Neuron (in vitro differentiated cells): ENCODE results near the gene PIK3C2A.

ENCODE experiments used
- H2AFZ ChIP-seq: one replicate; pipeline ENCODE4 v1.6.1; 2013; ENCODE audit warnings: low read depth, mild to moderate bottlenecking, inconsistent platforms, low read length, moderate library complexity
- H3K27me3 ChIP-seq: one replicate; pipeline ENCODE4 v1.6.1; 2013; ENCODE audit warnings: low read length; ENCODE audit not compliant: insufficient read depth
- H3K36me3 ChIP-seq: one replicate; pipeline ENCODE4 v1.6.1; 2013; ENCODE audit warnings: low read length; ENCODE audit not compliant: insufficient read depth
- H3K4me1 ChIP-seq: one replicate; pipeline ENCODE4 v1.6.1; 2013; ENCODE audit warnings: low read length; ENCODE audit not compliant: insufficient read depth
- H3K4me3 ChIP-seq: 2 replicates; pipeline ENCODE4 v1.5.1; 2013; ENCODE audit warnings: mild to moderate bottlenecking, low read length, moderate library complexity
- H3K9me3 ChIP-seq: one replicate; pipeline ENCODE4 v1.6.1; 2013; ENCODE audit warnings: low read length

The PIK3C2A gene

GRCh38 chr11:17188675-17189074, 19.1 kb downstream of the PIK3C2A start:
- Histone ChIP-seq H3K4me1 (no peaks in the 10 kb centered on the region), H3K27me3 (no peaks in the 10 kb centered on the region), H3K4me3 (no peak overlapping the region), H3K9me3 (peaks cover 7% of the 10 kb centered on the region), H3K36me3 (peaks cover 29% of the 10 kb centered on the region), H2AFZ (no peak overlapping the region)

GRCh38 chr11:17186932-17187692, 20.7 kb downstream of the PIK3C2A start:
- no peaks in the 10 kb centered on the region for H3K27me3 ChIP-seq
- H2AFZ ChIP-seq: no peak overlapping the region
- peaks cover 4% of the 10 kb centered on the region for H3K9me3 ChIP-seq
- no peak overlapping the region for H3K4me3 ChIP-seq
- no peaks in the 10 kb centered on the region for H3K4me1 ChIP-seq
- peaks cover 20% of the 10 kb centered on the region for H3K36me3 ChIP-seq

DNA sequence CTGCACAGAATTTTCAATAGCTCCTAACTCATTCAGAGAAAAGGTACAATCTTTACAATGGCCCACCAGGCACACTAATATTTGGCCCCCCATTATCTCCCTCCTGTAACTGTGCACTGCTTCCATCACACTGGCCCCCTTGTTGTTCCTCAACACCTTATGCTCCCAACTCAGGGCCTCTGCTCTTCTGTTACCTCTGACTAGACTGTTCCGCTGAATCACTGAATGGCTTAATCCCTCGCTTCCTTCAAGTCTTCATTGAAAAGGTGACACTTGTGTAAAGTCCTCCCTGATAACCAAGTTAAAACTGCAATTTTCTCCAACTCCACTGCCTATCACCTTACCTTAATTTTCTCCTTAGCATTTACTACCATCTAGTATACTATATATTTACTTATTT, 21.8 kb downstream of the PIK3C2A start:
- H3K4me1 ChIP-seq: no peaks in the 10 kb centered on the region
- H3K4me3 ChIP-seq: no peak overlapping the region
- peaks cover 9% of the 10 kb centered on the region for H3K36me3 ChIP-seq
- H2AFZ ChIP-seq: no peak overlapping the region
- no peaks in the 10 kb centered on the region for H3K9me3 ChIP-seq
- H3K27me3 ChIP-seq: no peaks in the 10 kb centered on the region

GRCh38 chr11:17184882-17185587, 22.8 kb downstream of the PIK3C2A start:
- Histone ChIP-seq H3K27me3 (no peaks in the 10 kb centered on the region), H3K36me3 (peaks cover 9% of the 10 kb centered on the region), H3K4me1 (no peaks in the 10 kb centered on the region), H2AFZ (no peak overlapping the region), H3K9me3 (no peaks in the 10 kb centered on the region), H3K4me3 (no peak overlapping the region)

DNA sequence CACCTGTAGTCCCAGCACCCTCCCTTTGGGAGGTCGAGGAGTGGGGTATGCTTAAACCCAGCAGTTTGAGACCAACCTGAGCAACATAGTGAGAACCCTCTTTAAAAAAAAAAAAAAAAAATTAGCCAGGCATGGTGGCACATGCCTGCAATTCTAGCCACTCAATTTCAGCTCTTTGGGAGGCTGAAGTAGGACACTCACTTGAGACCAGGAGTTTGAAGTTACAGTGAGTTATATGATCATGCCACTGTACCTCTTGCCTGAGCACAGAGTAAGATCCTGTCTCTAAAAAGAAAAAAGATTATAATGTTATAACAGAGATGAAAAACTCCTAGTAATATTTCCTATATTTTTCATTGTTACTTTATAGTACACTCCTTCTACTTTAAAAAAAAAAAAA, 23.9 kb downstream of the PIK3C2A start:
- Histone ChIP-seq H3K4me1 (no peaks in the 10 kb centered on the region), H3K4me3 (no peak overlapping the region), H3K36me3 (peaks cover 9% of the 10 kb centered on the region), H2AFZ (no peak overlapping the region), H3K9me3 (no peaks in the 10 kb centered on the region), H3K27me3 (no peaks in the 10 kb centered on the region)

GRCh38 chr11:17179970-17180369, 27.8 kb downstream of the PIK3C2A start:
- no peaks in the 10 kb centered on the region for H3K27me3 ChIP-seq
- no peaks in the 10 kb centered on the region for H3K4me1 ChIP-seq
- H3K36me3 ChIP-seq: peaks cover 5% of the 10 kb centered on the region
- H3K4me3 ChIP-seq: no peak overlapping the region
- no peak overlapping the region for H2AFZ ChIP-seq
- H3K9me3 ChIP-seq: no peaks in the 10 kb centered on the region

GRCh38 chr11:17173332-17173731, 34.5 kb downstream of the PIK3C2A start:
- Histone ChIP-seq H3K9me3 (no peaks in the 10 kb centered on the region), H3K4me1 (peaks cover 4% of the 10 kb centered on the region), H2AFZ (no peak overlapping the region), H3K36me3 (peaks cover 11% of the 10 kb centered on the region), H3K27me3 (no peaks in the 10 kb centered on the region), H3K4me3 (no peak overlapping the region)

DNA sequence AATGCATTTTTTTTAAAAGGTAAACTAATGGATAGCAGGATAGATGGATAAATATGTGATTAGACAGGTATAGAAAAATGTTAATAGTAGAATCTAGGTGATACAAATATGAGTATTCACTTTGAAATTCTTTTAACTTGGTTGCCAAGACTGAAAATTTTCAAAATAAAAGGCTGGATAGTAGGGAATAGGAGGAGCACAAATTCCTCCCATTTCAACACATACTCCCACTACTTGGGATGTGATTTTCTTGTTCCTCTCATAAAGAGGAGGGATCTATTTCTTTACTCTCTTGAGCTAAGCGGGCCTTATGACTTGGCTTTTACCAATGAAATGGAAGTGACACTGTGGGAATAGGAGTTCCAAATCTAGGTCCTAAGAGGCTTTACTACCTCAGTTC, 35.9 kb downstream of the PIK3C2A start:
- H3K36me3 ChIP-seq: peaks cover 16% of the 10 kb centered on the region
- no peak overlapping the region for H3K4me3 ChIP-seq
- H3K4me1 ChIP-seq: peaks cover 4% of the 10 kb centered on the region

DNA sequence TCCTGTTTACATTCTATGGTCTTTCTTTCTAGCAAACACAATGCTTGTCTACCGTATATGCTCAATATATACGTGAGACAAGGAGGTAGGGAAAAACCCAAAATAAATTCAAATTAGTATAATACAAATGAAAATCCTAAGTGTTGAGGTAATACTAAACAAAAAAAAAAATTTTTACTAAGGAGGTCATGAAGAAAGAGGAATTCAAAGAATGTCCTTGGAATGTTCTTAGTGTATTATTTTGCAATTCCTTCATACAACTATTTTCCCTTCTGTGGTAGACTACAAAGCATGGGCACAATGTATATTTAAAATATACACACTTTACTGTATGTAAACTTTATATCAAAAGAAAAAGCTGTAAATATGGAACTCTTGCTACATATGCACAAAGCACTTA, 36.4 kb downstream of the PIK3C2A start:
- H2AFZ ChIP-seq: no peak overlapping the region
- H3K4me1 ChIP-seq: peaks cover 4% of the 10 kb centered on the region
- H3K9me3 ChIP-seq: no peaks in the 10 kb centered on the region
- peaks cover 16% of the 10 kb centered on the region for H3K36me3 ChIP-seq
- H3K4me3 ChIP-seq: no peak overlapping the region
- H3K27me3 ChIP-seq: no peaks in the 10 kb centered on the region

More for the DNA sequence above, 35.9 kb downstream of the PIK3C2A start:
- Histone ChIP-seq H3K9me3 (no peaks in the 10 kb centered on the region), H3K27me3 (no peaks in the 10 kb centered on the region), H2AFZ (no peak overlapping the region)

DNA sequence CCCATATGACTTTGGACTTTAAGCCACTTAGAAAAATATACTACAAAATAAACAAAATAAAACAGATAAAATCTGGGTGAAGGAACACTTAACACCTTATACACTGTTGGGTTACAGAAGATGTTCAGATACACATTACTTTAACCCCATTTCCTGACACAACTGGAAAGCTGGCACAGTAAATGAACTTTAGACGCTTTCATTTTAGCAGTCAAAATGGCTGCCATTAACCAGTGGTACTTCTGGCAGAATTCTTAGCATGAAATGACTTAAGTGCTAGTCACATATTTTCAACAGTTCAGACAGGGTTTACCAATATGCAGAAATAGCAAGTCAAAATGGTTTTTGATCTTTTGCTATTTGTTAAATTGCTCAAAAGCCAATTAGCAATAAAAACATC, 37.9 kb downstream of the PIK3C2A start:
- Histone ChIP-seq H3K36me3 (peaks cover 20% of the 10 kb centered on the region), H3K9me3 (no peaks in the 10 kb centered on the region), H3K4me3 (no peak overlapping the region), H2AFZ (no peak overlapping the region), H3K4me1 (peaks cover 4% of the 10 kb centered on the region), H3K27me3 (no peaks in the 10 kb centered on the region)

DNA sequence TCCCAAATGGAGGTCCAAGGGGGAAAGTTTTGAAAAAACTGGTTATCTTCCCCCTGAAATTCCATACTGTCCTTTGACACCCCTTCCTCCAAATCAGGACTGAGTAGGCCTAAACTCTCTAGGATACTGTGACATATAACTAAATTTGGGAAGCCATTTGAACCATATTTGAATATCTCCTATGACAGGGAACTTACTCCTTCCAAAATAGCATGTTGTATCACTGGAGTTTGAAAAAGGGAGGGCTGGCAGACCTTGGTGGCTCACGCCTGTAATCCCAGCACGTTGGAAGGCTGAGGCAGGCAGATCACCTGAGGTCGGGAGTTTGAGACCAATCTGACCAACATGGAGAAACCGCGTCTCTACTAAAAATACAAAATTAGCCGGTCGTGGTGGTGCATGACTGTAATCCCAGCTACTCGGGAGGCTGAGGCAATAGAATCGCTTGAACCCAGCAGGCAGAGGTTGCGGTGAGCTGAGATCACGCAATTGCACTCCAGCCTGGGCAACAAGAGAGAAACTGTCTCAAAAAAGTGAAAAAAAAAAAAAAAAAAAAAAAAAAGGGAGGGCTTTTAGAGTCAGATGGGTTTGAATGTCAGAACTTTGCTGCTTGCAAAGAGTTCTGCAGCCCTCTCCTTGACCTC, 42.4 kb downstream of the PIK3C2A start:
- H3K4me1 ChIP-seq: no peaks in the 10 kb centered on the region
- H3K4me3 ChIP-seq: no peak overlapping the region
- no peaks in the 10 kb centered on the region for H3K27me3 ChIP-seq
- peaks cover 29% of the 10 kb centered on the region for H3K36me3 ChIP-seq
- no peaks in the 10 kb centered on the region for H3K9me3 ChIP-seq
- H2AFZ ChIP-seq: no peak overlapping the region

DNA sequence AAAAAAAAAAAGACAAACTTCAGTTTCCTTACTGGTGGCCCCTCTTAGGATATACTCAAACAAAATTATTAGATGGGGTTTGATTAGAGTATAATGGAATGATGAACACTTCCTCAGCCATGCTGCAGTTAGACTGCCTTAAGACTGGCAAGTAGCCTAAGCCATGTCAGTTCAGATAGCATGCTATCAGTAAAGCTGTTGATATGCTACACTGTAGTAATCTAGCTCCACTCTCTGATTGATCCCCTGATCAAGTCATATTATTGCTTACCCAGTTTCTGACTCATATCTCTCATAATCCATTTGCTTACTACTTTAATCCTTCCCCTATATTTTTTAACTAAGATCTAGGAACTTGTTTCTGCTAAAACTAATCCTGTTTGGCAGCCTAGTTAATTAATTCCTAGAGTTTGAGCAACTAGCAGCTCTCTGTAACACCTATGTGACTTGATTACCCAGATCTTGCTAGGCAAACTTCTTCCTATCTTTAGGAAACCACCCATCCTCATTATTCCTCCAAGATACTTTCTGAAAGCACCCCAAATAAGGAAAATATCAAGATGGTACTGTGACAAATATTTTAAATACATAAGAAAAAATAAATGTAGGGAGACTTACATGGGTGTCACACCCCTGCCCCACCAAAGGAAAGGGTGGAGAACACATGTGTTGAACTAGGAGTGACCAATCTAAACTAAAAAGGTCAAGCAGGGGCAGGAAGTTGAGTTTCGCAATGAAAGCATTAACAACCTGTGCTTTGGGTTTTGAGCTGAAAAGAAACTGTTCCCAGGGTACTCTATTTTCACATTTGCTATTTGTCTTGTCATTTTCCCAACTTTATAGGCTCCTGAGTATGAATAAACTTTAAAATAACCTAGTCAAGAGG, 43.2 kb downstream of the PIK3C2A start:
- Histone ChIP-seq H3K4me3 (no peak overlapping the region), H2AFZ (no peak overlapping the region), H3K36me3 (peaks cover 31% of the 10 kb centered on the region)

More for the DNA sequence above, 43.2 kb downstream of the PIK3C2A start:
- Histone ChIP-seq H3K4me1 (no peaks in the 10 kb centered on the region), H3K9me3 (no peaks in the 10 kb centered on the region), H3K27me3 (no peaks in the 10 kb centered on the region)
